GM19328 (cell line): ENCODE results near the gene RAVER2.
"Not testable (repeated sequence)": the region's sequence is repeated elsewhere in the genome, so short reads cannot be mapped to it uniquely, and the experiment has no call there.

Source experiments
- ATAC-seq: cut with Tn5 transposase; IDR thresholded peaks from one replicate; pipeline ENCODE4 v1.9.1; 2021; ENCODE audit warnings: mild to moderate bottlenecking, moderate library complexity; ENCODE audit not compliant: unreplicated experiment

Gene RAVER2

DNA sequence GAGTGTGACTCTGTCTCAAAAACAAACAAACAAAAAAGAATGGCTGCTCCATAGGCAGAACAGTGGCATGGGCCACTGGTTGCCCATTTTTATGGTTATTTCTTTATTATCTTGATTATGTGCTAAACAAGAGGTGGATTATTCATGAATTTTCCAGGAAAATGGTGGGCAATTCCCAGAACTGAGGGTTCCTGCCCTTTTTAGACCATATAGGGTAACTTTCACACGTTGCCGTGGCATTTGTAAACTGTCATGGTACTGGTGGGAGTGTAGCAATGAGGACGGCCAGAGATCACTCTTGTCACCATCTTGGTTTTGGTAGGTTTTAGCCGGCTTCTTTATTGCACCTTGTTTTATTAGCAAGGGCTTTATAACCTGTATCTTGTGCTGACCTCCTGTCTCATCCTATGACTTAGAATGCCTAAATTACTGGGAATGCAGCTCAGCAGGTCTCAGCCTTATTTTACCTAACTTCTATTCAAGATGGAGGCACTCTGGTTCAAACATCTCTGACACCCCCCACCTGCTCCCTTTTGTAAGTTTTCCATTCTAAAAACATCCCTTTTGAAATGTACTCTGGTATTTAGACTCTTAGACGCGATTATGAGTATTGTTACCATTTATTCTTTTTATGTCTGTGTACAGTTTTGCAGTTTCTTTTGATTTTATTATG, 57.1 kb downstream of the RAVER2 start:
- no peak for ATAC-seq

DNA sequence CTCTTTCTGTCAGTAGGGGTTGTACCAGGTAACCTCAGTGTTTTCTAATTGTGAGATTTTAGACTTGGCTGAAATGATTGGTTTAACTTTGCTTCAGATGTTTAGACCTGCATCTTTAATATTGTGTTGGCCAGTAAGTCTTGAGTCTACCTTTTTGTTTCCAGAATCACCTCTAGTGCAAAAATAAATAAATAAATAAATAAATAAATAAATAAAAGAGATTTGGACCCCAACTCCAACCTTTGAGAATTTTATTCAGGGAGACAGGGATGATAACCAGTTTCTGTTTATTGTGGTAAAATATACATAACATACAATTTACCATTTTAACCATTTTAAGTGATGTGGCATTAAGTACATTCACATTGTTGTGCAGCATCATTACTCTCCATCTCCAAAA, 64.4 kb downstream of the RAVER2 start:
- ATAC-seq, result no peak

DNA sequence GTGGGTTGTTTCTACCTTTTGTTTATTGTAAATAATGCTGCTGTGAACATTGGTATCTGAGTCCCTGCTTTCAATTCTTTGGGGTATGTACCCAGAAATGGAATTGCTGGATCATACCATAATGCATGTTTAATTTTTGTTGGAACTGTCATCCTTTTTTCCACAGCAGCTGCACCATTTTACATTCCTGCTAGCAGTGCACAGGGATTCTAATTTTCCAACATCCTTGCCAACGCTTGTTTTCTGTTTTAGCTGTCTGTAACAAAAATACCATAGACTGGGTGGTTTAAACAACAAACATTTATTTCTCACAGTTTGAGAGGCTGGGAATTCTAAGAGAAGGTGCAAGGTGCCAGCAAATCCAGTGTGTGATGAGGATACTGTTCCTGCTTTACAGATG, 65.1 kb downstream of the RAVER2 start:
- ATAC-seq, result no peak

DNA sequence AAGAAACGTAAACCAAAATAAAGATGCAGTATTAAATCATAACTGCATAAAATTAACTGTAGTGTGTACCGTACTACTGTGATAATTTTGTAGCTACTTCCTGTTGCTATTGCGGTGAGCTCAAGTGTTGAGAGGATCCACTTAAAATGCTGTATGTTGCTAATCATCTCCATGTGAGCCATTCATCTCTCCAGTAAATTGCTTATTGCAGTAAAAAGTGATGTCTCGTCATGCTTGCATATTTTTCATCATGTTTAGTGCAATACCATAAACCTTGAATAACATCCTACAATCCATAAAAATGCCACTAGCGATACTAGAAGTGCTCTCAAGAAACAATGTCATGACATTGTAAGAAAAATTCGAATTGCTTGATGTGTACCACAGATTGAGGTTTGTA, 66.3 kb downstream of the RAVER2 start:
- ATAC-seq, result no peak

DNA sequence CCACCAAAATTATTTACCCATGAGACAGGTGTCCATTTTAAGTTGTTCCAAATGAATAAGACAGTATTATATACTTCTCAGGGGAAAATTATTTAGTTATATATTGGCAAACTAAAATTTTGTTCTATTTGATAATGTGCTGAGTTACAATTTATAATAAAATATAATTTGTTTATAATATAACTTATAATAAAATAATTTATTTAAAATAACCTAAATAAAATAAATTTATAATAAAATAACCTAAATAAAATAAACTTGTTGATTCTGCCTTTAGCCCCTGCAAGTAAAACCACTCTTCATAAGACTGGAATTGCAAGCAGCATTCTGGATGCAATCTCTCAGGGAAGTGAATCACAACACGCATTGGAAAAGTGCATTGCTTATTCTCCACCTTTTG, 69.6 kb downstream of the RAVER2 start:
- ATAC-seq, result no peak

DNA sequence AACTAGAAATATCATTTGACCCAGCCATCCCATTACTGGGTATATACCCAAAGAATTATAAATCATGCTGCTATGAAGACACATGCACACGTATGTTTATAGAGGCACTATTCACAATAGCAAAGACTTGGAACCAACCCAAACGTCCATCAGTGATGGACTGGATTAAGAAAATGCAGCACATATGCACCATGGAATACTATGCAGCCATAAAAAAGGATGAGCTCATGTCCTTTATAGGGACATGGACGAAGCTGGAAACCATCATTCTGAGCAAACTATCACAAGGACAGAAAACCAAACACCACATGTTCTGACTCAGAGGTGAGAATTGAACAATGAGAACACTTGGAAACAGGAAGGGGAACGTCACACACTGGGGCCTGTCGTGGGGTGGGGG, 72.5 kb downstream of the RAVER2 start:
- not testable (repeated sequence) for ATAC-seq

DNA sequence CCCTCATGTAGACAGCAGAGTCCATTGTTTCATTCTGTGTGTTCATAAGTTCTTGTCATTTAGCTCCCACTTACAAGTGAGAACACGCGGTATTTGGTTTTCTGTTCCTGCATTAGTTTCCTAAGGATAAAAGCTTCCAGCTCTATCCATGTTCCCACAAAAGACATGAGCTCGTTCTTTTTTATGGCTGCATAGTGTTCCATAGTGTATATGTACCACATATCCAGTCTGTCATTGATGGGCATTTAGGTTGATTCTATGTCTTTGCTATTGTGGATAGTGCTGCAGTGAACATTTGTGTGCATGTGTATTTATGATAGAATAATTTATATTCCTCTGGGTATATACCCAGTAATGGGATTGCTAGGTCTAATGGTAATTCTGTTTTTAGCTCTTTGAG, 75.7 kb downstream of the RAVER2 start:
- not testable (repeated sequence) for ATAC-seq

DNA sequence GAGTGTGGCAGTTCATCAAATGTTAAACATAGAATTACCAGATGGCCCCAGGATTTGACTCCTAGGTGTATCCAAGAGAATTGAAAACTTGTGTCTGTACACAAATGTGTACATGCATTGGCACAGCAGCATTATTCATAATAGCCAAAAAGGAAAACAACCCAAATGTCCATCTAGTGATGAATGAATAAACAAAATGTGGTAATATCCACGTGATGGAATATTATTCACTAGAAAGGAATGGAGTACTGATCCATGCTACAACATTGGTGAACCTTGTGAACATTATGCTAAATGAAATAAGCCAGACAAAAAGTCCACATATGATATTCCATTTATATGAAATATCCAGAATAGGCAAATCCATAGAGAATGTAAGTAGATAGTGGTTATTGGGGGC, 77.7 kb downstream of the RAVER2 start:
- no peak for ATAC-seq

DNA sequence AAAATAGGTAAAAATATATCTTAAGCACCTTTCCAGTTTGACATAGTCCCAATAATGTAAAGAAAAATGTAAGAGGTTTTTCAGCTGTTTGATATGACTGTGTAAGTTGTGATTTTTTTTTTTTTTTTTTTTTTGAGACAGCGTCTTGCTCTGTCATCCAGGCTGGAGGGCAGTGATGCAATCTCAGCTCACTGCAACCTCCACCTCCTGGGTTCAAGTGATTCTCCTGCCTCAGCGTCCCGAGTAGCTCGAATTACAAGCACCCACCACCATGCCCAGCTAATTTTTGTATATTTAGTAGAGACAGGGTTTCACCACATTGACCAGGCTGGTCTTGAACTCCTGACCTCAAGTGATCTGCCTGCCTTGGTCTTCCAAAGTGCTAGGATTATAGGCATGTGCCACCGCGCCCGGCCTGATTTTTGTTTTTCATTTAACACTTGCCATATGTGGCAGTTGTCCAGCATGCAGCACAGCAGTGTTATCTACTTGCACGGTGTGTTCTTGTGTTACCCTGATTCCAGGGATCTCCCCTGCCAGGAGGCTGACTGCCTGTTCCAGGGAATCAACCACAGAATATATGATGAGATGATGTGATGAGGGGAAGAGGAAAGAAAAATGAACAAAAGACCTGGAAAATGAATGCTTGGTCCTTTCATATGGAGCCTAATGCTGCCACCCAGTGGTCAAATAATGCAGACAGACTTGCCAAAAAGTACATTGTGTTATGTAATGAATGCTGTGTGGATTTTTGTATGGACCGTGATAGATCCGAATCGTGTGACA, 79.0 kb downstream of the RAVER2 start:
- no peak for ATAC-seq

DNA sequence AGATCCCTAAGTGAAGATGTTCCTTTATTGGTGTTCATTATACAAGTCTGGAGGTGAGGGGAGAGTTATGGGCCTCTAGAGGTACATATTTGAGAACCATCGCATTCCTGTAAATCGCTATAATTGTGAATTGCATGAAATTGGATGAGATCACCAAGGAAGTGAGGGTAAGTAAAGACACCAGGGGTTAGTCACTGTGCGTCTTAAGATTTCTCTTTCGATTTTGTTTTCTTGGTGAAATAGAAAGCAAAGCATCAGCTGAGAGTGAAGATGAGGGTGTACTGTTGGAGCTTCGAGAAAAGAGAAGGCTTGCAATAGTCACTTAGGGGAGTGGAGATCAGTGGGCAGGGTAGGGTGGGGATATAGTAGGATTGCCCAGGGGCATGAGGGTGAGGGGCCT, 82.1 kb downstream of the RAVER2 start:
- no peak for ATAC-seq

DNA sequence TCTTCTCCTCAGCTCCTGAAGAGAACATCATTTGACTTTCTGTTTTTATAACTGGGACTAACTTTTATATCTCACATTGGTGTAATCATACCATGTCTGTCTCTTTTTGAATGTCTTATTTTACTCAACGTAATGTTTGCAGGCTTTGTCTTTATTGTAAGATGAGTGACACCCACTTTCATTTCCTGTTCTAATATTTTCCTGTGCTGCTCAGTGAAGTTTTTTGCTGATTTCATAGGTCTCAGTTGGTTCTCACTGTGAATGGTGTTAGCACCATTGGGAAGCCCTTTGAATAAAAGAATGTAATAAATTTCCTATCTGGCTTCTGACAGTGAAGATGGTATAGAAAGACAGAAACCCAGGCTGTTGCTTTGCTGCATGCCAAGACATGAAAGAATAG, 84.0 kb downstream of the RAVER2 start:
- ATAC-seq, result no peak

DNA sequence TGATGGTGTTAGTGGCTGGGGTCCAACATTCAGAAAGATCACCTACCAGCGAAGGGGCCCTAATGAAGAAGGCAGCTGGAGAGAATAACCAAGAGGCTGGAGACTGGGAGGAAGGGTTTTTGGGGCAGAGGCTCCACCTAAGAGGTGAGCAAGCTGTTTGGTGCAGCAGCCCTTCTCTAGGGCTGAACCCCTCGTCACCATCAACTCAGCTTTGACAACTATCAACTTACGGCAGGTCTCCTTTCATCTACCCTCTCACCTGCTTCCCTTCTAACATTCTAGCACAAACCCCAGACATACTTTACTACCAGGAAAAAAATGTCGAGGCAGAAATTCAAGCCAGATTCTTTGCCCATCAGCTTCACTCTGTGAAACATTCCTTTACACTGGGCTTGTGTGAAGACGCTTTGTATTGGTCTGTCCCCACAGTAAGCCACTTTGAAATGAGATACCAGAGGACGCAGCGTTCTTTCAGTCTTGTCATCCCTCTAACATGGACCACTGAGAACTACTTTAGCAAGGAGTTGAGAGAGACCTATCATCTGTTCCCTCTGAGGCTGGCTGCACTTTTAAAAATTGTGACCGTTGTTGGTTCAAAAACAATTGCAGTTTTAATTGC, 84.6 kb downstream of the RAVER2 start:
- no peak for ATAC-seq

DNA sequence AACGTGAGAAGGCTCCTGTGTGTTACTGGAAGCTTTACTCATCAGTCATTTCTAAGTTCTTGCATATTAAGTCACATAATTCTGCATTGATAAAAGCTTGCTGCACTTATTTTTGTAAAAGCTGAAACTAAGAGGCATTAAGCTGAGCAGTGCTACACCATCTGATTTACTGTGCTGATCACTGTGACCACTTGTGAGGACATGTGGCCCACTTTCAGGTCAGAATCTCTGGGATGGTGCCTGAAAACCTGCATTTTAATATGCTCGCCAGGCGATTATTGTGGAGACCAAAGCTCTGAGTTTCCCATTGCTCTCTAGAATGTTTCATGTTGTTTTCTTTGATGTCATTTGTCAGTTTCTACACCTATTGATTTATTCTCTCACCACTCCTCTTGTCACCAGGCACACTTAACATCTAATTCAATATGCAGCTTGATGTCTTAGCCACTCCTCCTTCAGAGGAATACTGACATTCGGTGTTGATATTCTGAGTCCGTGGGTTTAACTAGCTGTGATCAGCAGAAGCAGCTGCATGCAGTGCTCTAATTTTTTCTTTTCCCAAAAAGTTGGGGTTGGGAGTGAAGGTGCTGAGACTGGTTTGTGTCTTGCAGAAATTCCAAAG, 85.3 kb downstream of the RAVER2 start:
- no peak for ATAC-seq

DNA sequence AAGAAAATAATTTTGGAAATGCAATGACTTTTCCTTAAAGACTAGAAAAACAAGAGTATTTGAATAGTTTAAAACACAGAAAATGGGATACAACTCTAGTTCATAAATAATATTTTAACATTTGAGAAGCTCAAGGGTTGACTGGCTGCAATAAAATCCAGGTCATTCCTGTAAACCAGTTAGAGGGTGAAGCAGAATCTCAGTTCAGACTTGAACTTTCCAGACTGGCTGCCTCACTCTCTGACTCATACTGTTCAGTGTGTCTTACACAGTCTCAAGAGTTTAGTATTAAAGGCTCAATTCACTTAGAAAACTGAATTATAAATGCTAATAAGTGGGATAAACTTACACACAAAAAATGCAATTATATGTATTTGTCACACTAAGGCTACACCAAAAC, 89.9 kb downstream of the RAVER2 start:
- no peak for ATAC-seq

DNA sequence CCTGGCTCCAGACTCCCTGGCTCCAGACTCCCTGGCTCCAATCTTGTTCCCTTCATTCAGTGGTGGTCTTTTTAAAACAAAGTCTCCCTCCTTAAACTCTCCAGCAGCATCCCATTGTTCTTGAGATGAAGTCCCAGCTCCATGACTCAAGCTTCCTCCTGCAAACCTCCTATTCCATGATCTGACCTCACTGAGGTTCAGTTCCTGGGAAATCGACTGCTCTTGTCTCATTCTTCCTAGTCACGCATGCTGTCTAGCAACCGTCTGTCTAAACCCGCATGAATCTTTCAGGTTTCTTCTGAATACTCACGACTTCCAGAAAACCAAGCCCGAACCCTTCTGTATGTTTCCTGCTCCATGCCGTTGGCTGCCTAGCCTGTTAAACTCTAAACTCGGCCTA, 91.9 kb downstream of the RAVER2 start:
- no peak for ATAC-seq

DNA sequence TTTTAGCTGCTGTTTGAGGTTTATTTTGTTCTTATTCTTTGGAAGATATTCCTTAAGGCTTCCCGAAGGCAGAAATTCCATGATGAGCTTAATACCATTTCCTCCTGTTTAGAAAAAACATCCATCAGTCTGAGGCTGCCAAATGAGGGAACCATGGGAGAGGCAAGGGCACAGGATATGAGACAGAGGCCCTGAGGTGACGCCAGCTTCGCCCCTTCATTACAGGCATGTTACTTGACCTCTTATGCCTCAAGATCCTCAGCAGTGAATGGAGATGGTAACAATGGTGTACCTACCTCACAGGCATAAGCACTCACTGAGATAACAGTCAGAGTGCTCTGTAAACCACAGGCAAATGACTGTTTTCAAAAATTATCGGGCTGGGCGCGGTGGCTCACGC, 93.6 kb downstream of the RAVER2 start:
- ATAC-seq, result no peak

DNA sequence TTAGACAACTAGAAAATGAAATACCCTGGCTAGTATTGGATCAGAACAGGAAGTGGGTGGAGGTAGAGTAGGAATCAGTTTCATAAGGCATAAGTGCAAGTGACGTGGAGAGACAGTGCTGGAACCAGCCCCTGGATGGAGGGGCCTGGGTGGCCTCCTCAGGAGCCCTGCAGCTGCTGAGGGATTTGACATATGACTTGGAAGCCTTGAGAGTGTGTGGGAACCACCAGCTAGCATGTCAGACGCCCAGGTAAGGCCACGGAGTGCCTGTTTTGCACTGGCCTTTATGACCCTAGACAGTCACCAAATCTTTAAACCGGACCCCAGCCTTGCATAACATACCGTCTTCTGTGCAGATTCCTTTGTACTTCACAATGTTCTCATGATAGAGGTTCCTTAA, 94.4 kb downstream of the RAVER2 start:
- ATAC-seq, result no peak

DNA sequence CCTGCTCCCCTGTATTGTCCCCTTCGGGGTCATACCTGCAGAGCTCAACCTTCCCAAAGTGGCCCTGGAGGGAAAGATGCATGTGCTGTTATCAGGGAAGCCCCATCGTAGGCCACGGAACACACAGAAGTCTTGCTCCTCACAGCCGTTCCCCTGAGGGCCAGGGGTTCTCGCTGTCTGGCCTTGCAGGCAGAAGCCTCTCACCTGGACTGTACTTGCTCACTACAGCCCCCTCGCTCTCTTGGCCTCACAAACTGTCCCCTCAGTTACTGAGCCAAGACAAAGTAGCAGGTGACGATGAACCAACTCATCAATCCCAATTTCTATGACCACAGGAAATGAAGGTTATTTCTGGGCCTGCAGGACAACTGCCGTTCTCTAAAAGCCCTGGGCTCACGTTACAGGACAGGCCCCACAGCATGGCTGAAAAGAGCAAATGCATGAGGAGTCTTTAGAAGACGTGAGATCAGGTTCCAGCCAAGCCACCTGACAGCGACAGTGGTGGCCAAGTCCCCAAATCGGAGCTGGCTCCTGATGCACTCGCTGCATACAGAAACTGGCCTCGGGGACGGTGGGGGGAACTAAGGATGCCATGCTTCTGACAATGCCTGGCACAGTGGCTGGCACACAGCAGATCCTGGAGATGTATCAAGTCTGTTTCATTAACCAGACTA, 95.0 kb downstream of the RAVER2 start:
- no peak for ATAC-seq

DNA sequence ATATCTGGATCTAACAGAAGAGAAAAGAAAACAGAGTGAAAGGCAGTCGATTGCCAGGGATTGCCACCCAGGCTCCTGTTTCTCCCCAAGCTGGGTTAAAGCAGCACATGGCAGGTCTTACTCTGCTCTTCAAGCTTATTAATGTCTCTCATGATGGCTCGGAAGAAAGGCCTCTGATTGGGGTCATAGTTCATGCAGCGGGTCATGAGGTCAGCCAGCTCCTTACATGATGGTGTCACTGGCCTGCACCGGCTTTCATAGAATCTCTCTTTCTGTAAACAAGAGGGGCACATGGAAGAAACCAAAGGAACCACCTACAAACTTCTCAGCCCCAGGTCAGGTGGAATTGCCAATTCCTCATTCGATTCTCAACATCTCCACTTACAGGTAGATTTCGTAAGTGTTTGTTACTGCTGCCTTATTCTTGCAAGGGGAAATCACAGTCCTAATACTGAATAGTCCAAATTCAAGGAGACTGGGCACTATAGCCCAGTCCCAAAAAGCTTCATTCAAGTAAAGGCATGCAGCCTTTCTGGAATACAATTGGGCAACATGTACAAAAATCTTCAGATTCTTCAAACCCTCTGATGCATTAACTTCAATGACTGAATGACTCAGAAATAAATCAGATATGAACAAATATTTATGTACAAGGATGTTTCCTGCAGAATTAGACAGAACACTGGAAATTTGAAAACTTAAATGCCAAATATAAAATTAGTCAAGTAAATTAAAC, 96.6 kb downstream of the RAVER2 start:
- ATAC-seq, result no peak

DNA sequence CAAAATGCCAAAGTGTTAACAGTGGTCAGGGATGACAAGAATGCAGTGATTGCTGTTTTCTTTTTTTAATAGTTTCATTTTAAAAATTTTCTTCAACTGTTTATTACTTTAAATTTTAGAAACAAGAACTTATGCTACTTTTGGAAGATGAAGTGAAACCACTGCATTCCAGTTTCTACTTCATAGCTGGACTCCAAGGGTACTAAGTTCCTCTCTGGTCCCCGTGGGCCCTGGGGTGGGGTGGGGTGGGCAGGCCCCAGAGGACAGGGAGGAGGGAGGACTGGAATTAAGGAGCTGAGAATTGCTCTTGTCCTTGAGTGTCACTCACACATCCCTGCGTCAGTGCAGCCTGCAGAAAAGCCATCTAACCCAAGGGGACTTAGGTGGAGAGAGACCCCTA, 97.3 kb downstream of the RAVER2 start:
- no peak for ATAC-seq

DNA sequence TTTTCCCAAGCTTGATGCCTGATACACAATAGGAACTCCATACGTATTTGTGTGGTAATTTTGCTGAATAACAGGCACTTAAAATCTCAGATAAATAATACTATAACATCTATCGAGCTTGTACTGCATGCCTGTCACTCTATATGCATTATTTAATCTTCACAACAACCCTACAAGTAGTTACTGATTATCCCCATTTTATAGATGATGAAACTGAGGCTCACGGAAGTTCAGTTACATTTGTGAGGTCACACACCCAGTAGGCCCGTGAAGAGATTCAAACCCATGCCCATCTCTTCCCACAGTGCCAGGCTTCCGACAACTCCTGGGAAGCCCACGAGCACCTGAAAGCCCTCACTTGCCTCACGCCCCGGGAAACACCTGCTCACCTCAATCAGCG, 98.8 kb downstream of the RAVER2 start:
- no peak for ATAC-seq
